Jurkat, Clone E6-1 (cell line): ENCODE results near the gene KANSL3.
"Not testable (repeated sequence)": the region's sequence is repeated elsewhere in the genome, so short reads cannot be mapped to it uniquely, and the experiment has no call there.

Source experiments
- DNase-seq: peaks from one replicate; pipeline ENCODE4 v3.0.0-alpha.2; 2011; ENCODE audit warnings: low read depth, low spot score
- H3K4me3 ChIP-seq: 2 replicates; pipeline ENCODE4 v1.5.1; 2011; ENCODE audit warnings: mild to moderate bottlenecking, low read length, control low read depth, moderate library complexity

Gene KANSL3

DNA sequence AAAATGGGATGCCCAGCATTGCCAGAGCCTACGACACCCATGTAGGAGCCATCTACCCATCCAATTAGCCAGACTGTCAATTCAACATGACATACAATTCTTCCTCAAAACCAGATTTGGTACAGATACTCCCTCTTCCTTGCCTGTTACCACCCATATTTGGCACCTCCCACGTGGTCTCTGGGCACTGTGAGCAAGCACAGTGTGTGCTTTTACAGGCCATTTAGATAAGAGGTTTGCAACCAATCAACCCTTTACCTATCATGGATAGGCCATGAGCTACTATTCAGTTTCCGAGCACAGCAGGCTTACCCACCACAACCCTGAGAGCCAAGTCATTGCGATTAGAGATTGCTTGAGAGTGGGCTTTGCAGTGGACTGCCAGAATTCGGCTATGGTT is 60.6 kb downstream of the KANSL3 start:
- H3K4me3 ChIP-seq: no peak overlapping the region
- no peak for DNase-seq

DNA sequence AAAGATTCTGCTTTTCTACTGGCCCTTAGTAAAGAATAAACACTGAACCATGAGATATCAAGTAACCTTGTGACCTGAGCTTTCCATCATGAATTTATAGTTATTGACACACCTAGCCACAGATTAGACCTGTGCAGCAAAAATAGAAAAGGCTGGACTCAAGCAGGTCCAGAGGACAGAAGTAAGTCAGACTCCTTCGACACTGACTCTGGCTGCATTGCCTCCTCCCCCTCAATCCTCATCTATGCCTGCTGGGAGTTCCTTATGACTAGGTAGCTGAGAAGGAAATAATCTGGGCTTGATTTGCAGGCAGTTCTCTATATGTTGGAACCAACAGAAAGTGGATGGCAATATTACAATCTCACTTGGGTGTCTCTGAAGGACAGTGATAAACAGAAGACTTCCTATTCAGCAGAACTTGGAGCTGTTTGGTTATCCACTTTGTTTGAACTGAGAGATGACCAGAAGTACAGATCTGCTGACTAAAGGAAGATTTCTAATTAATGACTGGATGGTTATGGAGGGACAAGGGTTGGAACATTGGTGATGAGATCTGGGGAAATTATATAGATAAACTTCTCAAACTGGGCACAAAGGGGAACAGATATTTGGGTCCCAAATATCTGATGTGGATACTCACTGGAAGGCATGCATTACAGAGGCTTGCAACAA is 62.2 kb downstream of the KANSL3 start:
- no peak for DNase-seq

DNA sequence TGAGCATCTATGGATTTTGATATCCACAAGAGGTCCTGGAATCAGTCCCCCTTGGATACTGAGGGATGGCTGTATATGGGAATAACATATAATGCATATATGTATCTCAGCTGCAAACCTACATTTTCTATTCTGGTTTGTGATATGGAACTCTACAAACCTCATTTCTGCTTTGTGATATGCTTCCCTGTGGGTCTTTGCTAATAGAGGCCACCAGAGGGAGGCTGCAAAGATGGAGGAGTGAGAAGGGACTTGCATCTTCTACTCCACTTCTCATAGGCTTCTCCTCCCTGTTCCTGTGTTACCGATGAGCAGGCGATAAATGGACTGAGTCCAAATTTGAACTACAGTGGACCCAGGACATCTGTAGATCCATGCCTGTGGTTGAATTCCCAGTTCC is 63.7 kb downstream of the KANSL3 start:
- DNase-seq: no peak
- H3K4me3 ChIP-seq: no peak overlapping the region

More for the DNA sequence above, 62.2 kb downstream of the KANSL3 start:
- no peak overlapping the region for H3K4me3 ChIP-seq

DNA sequence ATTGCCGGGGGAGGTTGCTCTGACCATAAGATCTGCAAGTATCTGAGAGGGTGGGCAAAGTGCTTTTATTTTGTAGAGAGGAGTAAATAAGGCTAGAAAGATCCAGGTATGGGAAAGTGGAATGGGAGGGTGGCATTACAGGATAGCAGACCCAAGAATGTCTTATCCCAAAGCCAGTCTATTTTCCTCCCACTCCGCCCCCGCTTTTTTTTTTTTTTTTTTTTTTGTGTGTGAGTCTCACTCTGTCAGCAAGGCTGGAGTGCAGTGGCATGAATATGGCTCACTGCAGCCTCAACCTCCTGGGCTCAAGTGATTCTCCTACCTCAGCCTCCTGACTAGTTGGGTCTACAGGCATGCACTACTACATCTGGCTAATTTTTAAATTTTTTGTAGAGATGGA is 70.0 kb downstream of the KANSL3 start:
- H3K4me3 ChIP-seq: no peak overlapping the region
- no peak for DNase-seq

DNA sequence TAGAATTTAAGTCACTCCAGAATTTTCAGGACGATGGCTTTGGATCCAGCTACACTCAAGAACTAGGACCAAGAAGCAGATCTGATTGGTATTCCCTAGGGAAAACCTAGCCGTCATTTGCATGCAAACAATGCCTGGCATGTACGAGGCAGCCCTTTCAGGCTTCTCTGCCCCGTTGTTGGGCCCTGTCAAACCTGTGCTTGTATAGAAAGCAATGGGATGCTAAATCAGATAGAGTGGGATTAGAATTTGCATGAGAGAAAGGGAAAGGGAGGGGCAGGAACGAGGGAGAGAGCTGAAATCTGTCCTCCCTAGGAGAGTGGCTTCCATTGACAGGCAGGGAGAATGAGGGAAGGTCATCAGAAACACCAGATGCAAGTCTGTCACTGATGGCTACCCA is 73.0 kb downstream of the KANSL3 start:
- no peak overlapping the region for H3K4me3 ChIP-seq
- no peak for DNase-seq

DNA sequence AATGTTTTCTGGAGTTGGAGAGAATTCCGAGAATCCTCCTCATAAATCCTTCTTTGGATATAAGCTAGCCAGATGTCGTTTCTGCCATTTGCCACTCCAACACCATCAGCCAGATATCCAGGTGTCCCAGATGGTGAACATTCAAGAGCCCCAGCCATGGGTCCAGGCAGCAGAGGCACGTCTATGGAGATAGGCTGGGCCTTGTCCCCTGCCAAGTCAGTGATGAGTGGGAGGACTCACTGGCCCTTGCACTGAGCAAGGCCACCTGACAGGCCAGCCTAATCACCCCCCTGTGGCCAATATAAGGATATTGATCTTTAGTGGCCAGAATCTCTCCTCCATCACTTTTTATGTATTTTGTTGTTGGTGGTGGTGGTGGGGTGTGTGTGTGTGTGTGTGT is 73.5 kb downstream of the KANSL3 start:
- no peak overlapping the region for H3K4me3 ChIP-seq
- no peak for DNase-seq

DNA sequence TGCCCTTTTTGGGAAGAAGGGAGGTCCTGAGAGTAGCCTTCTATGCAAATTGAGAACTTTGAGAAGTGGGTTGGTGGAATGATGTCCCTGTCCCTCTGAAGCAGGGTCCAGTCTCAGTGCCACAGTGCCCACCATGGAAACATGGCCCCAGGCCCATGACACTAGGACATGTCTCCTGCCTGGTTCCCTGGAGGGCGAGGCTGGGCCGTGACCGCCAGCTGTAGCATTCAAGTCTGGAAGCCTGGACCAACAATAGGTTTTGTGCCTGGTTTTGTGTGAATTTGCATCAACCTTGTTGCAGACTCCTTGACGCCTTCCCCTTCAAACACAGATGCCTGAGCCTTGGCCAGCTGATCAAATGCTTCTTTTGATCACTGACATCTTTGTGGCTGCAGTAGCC is 74.1 kb downstream of the KANSL3 start:
- no peak for DNase-seq
- no peak overlapping the region for H3K4me3 ChIP-seq

DNA sequence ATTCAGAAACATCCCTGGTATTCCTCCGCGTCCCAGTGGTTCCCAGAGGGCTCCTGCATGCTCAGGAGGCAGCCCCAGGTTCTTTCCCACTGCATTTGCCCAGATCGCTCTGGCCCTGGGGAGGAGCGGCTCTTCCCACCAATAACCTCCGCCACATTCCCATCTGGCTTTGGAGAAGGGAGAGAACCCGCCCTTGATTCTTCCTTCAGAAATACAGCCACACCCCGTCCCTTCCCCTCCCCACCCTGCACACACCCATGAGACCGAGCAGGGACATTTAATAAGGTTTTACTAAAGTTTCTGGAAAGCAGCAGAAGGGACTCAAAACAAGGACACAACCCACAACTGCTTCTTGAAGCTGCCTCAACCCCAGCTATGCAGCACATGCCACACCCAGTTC is 79.6 kb downstream of the KANSL3 start:
- no peak for DNase-seq
- no peak overlapping the region for H3K4me3 ChIP-seq

DNA sequence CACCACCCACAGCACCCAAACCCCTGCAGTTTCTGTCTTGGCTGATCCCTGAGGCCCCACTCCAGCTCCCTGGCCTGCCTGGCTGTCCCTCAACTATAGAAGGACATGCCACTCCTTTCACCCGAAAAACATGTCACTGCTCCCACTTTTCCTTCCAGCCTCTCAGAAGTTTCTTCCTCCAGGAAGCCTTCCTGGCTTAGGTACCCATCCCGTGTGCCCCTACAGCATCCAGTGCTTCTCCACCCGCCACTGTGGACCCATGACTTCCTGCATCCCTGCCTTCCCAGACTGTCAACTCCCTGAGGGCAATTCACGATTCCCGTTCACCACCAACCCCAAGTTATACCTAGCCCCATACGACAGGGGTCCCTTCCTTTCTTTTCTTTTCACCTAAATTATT is 80.1 kb downstream of the KANSL3 start:
- DNase-seq: no peak
- H3K4me3 ChIP-seq: no peak overlapping the region

DNA sequence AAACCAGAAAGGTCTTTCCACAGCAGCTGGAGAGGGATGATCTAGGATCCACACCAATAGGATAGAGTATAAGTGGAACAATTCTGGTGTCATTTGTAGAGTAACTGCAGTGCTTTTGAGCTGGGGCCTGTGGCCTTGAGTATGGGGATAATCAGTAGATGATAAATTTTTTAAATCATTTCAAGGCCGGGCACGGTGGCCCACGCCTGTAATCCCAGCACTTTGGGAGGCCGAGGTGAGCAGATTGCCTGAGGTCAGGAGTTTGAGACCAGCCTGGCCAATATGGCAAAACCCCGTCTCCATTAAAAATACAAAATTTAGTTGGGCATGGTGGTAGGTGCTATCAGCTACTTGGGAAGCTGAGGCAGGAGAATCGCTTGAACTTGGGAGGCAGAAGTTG is 80.7 kb downstream of the KANSL3 start:
- DNase-seq, H3K4me3 ChIP-seq: not testable (repeated sequence)

DNA sequence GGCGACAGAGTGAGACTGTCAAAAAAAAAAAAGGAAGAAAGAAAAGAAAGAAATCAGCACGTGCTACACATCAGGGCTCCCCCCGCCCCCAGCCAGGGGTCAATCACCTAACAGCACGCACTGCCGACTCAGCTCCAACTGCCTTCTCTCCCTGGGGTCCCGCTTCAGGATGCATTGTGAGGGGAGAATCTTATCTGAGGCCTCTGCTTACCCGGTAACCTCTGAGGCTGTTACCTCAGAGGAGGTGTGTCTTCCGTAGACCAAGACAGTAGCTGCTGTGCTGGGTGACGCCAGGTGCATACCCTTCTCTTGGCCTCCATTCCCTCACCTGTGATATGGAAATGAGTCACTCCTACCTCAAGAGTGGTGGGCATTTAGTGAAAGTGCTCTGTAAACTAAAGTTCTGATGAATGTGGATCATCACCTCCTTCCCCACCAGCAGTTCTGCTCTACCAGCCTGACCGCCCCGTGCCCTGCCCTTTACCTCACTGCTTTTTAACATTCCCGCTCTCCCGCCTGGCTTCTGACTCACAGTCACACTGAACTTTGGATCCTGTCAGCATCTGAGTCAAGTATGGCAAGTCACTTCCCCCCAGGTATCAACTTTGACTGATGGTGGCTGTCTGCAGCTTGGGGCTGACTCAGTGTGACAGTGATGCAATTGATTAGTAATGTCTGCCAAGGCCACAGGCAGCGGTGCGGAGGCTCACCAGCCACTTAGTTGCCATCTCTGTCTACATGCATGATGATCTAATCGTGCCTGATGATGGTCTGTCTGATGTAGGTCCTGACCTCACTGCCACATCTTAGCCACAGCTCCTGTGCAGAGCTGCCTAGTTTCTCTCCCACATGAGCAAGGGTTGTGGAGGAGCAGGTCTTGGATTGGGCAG is 81.4 kb downstream of the KANSL3 start:
- no peak overlapping the region for H3K4me3 ChIP-seq
- no peak for DNase-seq

DNA sequence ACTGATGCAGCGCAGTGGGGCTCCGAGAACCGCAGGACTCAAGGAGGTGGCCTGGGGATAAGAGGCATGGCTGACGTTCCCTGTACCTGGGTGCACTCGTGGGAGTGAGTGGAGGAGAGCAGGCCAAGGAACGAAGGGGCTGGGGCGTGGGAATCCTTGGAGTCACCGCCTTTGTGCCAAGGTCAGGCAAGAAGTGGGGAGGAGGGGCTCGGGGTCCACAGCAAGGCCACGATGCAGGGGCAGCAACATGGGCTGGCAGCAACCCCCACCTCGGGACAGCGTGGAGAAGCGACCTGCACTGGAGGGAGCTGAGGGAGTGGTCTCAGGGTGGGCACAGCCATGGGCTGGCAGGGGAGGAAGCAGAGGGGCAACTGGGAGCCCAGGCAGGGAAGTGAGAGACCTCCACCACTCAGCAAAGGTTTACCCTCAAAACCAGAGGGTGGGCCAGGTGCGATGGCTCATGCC is 82.9 kb downstream of the KANSL3 start:
- no peak overlapping the region for H3K4me3 ChIP-seq
- no peak for DNase-seq

DNA sequence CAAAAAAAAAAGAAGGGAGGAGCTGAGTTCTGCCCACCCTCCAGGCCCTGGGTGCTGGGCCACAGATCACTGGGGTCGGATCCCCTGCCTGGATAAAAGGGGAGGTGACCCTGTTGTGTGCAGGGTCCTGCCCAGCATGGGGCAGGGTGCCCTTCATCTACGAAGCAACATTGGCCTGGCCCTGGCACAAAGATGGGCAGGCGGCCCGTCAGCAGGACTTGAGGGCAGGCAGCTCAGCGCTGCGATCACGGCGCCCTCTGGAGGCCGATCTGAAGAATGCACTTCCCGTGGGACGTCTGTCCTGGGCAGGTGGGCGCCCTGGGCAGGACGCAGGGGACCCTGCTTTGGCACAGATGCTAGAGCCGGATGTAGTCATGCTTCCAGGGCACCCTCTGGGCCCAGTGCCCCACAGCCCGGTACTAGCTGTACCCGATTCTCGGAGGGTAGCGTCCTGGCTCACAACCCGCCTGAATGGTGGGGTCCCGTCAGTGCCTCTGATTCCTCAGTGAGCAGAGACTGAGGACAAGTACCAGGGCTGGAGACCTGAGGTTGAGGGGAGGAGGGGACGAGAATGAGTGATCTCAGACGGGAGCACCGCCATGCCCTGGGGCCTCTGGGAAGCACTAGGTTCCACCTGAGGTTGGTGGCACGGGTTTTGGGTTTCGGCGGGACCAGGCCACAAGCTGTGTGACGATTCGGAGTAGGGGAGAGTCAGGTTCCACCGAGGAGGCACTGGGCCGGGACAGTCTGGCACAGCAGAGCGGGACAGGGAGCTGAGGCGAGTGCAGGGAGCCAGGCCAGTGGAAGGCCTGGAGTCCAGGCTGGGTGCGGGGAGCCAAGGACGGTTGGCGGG is 83.6 kb downstream of the KANSL3 start:
- H3K4me3 ChIP-seq: peak overlapping the region; percentile 36
- DNase-seq: peak; percentile 45

DNA sequence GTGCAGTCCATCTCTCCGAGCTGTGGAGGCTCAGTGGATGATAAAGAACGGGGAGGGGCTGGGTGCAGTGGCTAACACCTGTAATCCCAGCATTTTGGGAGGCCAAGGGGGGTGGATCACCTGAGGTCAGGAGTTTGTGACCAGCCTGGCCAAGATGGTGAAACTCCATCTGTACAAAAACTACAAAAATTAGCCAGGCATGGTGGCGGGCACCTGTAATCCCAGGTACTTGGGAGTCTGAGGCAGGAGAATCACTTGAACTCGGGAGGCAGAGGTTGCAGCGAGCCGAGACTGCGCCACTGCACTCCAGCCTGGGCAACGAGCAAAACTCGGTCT is 84.2 kb downstream of the KANSL3 start:
- DNase-seq: not testable (repeated sequence)
- peak overlapping the region; percentile 36 for H3K4me3 ChIP-seq

DNA sequence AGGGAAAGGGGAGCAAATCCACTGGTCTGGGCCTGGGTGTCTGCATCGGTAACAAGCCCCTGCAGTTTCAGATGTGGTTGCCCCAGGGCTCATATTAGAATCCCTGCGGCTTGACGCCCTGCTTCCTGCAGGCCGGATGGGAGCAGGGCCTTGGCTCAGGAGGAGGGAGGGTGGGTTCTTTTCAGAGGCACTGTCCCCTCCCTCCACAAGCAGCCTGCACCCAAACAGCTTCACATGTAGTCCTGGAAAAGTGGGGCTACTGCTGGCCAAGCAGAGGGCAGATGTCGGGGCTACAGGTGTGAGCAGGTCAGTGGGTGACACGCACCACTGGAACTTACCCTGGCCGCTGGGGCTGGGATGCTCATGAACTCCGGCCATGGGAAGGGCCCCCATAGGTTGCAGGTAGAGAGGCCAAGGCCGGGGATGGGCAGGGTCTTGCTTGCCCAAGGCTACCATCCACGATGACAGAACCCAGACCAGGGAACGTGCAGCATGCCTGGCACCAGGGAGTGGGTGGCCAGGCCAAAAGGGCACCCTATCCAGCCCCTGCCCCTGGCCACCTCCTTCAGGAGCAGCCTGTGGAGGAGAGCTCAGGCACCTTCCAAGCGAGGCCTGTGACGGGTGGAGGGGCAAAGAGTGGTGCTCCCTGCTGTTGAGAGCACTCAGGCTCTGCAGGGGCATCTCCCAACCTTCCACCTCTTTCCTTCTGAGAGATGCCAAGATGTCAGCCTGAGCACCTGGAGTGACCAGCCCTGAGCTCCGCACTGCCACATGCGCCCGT is 84.7 kb downstream of the KANSL3 start:
- H3K4me3 ChIP-seq: no peak overlapping the region
- DNase-seq: no peak

DNA sequence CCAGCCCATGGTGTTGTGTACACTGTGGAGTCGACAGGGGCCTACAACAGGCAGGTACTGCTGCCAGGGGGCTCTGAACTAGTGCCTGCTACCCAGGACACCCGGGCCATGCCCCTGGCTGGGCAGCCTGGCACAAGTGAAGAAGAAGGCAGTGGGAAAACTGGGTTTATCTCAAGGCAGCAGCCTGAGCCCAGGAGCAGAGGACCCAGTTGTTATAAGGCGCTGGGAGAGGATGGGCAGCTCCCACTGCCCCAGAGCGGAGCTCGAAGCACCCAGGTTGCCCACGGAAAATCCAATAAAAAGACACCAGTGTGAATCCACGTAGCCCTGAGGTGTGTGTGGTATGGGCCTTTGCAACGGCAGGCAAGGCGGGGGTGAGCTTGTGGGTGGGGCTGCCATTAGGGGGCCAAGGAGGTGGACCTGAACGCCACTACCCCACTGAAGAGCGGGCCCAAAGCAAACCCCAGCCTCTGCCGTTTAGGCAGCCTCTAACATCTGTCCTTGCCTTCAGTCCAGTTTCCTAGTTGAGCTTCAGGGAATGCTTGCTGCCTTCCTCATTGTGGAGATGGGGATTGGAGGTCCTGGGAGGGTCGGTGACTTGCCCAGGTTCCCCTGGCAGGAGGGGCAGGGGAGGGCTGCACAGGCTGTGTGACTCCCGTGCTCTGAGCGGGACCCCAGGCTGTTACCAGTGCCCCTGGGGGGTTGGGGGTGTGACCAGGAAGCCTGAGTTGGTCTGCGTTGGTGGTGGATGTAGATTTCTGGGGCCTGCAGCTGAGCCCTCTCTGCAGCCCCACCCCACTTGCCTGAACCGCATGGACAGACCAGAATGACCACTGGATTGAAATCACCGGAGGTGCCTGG is 85.6 kb downstream of the KANSL3 start:
- H3K4me3 ChIP-seq: no peak overlapping the region
- no peak for DNase-seq

DNA sequence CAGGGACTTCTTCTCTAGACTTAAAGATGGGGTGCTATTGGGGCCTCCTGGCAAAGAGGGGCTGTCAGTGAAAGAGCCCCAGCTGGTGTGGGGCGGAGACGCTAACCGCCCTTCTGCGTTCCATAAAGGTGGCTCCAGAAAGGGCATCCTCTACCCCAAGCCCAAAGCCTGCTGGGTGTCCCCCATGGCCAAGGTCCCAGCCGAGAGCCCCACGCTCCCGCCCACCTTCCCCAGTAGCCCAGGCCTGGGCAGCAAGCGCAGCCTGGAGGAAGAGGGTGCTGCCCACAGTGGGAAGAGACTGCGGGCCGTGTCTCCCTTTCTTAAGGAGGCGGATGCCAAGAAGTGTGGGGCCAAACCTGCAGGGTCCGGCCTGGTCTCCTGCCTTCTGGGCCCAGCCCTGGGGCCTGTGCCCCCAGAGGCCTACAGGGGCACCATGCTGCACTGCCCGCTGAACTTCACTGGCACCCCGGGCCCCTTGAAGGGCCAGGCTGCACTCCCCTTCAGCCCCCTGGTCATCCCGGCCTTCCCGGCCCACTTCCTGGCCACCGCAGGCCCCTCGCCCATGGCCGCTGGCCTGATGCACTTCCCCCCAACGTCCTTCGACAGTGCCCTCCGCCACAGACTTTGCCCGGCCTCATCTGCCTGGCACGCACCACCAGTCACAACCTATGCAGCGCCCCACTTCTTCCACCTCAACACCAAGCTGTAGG is 86.4 kb downstream of the KANSL3 start:
- H3K4me3 ChIP-seq: no peak overlapping the region
- DNase-seq: no peak
